Activated B cell treated with CpG ODN at 0.5 μM for 24 hours (primary cell): ENCODE results near the gene PHYH. TPM values are rescaled to one million over a fixed set of nuclear protein-coding genes. Genes with fewer than 3 reads are reported as not detected.
A peak's percentile ranks its signal among the peaks of the same experiment; 100 is the strongest.
"Not testable (repeated sequence)": the region's sequence is repeated elsewhere in the genome, so short reads cannot be mapped to it uniquely, and the experiment has no call there.

ENCODE experiments used
- ATAC-seq: fragments of 200-7000 bp; cut with Tn5 transposase; one replicate; pipeline ENCODE4 v1.10.0; 2021; ENCODE audit warnings: low read depth, mild to moderate bottlenecking, moderate library complexity
- CTCF ChIA-PET: fragments of 350-600 bp; sonication (Branson Sonifier 250); formaldehyde crosslinking; loops from one replicate; lab custom pipeline; 2021; ENCODE audit warnings: antibody characterized with exemption; lab: Charles Lee
- POLR2A ChIA-PET: fragments of 350-600 bp; sonication (Branson Sonifier 250); formaldehyde crosslinking; loops from one replicate; lab custom pipeline; 2021; ENCODE audit warnings: antibody characterized with exemption; lab: Charles Lee
- DNase-seq: peaks from one replicate; pipeline ENCODE4 v3.0.0; 2022
- H3K27ac Mint-ChIP-seq: one replicate; pipeline ENCODE4 v1.8.0; 2020; ENCODE audit warnings: mixed read lengths
- H3K27me3 Mint-ChIP-seq: one replicate; pipeline ENCODE4 v1.8.0; 2021; ENCODE audit warnings: mixed read lengths
- H3K36me3 Mint-ChIP-seq: one replicate; pipeline ENCODE4 v1.8.0; 2021; ENCODE audit warnings: low read depth, mixed read lengths
- H3K4me1 Mint-ChIP-seq: one replicate; pipeline ENCODE4 v1.8.0; 2021; ENCODE audit warnings: mixed read lengths
- H3K4me3 Mint-ChIP-seq: one replicate; pipeline ENCODE4 v1.8.0; 2020; ENCODE audit warnings: mild to moderate bottlenecking, mixed read lengths
- H3K9me3 Mint-ChIP-seq: one replicate; pipeline ENCODE4 v1.8.0; 2020; ENCODE audit warnings: mixed read lengths
- intact Hi-C: fragments of 100-400 bp; cut with micrococcal nuclease; formaldehyde crosslinking; loops from one replicate; pipeline ENCODE4 v1.15.1; 2024
- total RNA-seq: library from RNA; stranded (reverse); gene quantifications from 2 replicates; pipeline ENCODE4 v1.2.3, GENCODE V29; 2022
- TF ChIP-seq, protein P1 (sequence below): fragments of 200-600 bp; IDR thresholded peaks from one replicate; pipeline ENCODE4 v1.8.0; 2022; ENCODE audit warnings: antibody characterized with exemption, mild to moderate bottlenecking

The PHYH gene
- total RNA-seq, 1 donor from 2014 or later, result 10.4 TPM

DNA sequence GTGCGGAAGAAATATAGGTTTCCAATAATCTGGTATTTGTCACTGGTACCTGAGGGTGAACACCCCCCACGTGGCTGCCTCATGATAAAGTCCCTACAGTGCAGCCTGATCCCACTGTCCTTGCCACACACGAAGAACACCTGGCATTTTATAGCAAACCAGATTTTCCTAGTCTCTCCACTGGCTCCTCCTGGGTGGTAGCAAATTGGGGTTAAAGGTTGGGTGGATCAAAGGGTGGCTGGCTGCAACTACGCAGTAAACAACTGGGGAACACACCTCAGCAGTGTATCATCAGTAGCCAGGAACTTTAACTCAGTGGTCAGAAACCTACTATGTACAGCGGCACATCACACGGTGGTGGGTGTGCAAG lies 37.9 kb upstream of the PHYH start:
- no peak overlapping the region for H3K27ac Mint-ChIP-seq

DNA sequence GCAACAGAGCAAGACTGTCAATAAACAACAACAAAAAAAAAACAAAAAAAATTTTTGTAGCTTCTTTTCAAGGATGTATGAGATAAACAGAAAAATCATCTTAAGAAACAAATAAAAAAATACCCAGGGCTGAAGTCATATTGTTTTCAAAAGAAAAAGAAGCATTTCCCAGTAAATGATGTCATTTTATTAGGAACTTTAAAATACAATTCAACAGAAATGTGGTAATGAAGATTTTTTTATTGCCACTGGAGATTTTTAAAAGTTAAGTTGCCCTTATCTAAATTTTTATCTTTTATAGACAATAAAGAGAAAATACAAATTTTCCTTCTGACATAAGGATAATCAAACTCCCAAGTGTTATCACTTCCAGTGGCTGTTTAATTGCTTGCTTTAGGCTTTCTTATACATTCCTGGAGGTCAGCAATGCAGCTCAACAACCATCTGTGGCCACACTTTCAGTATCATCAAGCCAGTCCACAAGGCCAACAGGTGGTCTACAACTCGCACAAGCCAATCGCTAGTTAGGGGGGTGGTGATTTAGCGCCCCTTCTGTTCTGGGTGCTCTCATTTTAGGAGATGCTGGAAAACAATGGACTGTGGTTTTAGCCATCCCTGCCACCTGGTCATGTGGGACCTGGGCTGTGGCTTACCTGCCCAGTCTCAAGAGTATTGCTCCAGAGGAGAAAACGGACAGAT lies 37.4 kb upstream of the PHYH start:
- no peaks in the 10 kb centered on the region for H3K27me3 Mint-ChIP-seq
- CTCF ChIA-PET, result no interaction called here
- H3K36me3 Mint-ChIP-seq, result peaks cover 50% of the 10 kb centered on the region
- no peak for DNase-seq
- POLR2A ChIA-PET, result no interaction called here
- intact Hi-C loops, result no loop called here
- peaks cover 17% of the 10 kb centered on the region for H3K4me1 Mint-ChIP-seq
- TF ChIP-seq, protein P1, sequence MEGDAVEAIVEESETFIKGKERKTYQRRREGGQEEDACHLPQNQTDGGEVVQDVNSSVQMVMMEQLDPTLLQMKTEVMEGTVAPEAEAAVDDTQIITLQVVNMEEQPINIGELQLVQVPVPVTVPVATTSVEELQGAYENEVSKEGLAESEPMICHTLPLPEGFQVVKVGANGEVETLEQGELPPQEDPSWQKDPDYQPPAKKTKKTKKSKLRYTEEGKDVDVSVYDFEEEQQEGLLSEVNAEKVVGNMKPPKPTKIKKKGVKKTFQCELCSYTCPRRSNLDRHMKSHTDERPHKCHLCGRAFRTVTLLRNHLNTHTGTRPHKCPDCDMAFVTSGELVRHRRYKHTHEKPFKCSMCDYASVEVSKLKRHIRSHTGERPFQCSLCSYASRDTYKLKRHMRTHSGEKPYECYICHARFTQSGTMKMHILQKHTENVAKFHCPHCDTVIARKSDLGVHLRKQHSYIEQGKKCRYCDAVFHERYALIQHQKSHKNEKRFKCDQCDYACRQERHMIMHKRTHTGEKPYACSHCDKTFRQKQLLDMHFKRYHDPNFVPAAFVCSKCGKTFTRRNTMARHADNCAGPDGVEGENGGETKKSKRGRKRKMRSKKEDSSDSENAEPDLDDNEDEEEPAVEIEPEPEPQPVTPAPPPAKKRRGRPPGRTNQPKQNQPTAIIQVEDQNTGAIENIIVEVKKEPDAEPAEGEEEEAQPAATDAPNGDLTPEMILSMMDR, result no peak
- no peak for ATAC-seq
- H3K27ac Mint-ChIP-seq, result no peak overlapping the region
- no peaks in the 10 kb centered on the region for H3K9me3 Mint-ChIP-seq
- H3K4me3 Mint-ChIP-seq, result no peak overlapping the region

More for the DNA sequence above, 37.9 kb upstream of the PHYH start:
- no peak overlapping the region for H3K4me3 Mint-ChIP-seq
- ChIA-PET POLR2A (no interaction called here), CTCF (no interaction called here)
- no peaks in the 10 kb centered on the region for H3K27me3 Mint-ChIP-seq
- no peak for ATAC-seq
- H3K36me3 Mint-ChIP-seq, result peaks cover 47% of the 10 kb centered on the region
- TF ChIP-seq, protein P1, result no peak
- H3K4me1 Mint-ChIP-seq, result peaks cover 17% of the 10 kb centered on the region
- no peaks in the 10 kb centered on the region for H3K9me3 Mint-ChIP-seq
- intact Hi-C loops, result no loop called here
- DNase-seq, result no peak

DNA sequence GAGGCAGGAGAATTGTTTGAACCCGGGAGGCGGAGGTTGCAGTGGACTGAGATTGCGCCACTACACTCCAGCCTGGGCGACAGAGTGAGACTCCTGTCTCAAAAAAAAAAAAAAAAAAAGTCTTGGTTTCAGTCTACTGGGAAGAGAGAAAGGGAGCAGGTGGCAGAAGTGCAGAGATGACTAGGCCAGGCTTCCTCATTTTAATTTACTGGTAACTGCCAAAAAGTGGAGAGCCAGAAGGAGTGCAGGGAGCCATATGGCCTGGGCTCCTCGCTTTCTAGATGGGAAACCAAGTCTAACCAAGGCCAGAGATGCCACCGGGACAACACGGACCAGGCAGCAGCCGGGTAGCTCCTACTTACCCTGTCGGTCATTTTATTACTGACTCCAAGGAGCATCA lies 36.0 kb upstream of the PHYH start:
- ATAC-seq (peak; percentile 28), DNase-seq (no peak)
- Mint-ChIP-seq H3K27ac (no peak overlapping the region), H3K36me3 (peaks cover 63% of the 10 kb centered on the region), H3K4me3 (no peak overlapping the region), H3K27me3 (no peaks in the 10 kb centered on the region), H3K9me3 (no peaks in the 10 kb centered on the region), H3K4me1 (peaks cover 14% of the 10 kb centered on the region)
- CTCF ChIA-PET, result no interaction called here
- POLR2A ChIA-PET, result interaction anchor here (0.7 kb wide), 1 partner anchor 878 kb away, joined by 9 read pairs; no protein-coding TSS in a partner anchor
- TF ChIP-seq, protein P1, result no peak
- intact Hi-C loops, result no loop called here

DNA sequence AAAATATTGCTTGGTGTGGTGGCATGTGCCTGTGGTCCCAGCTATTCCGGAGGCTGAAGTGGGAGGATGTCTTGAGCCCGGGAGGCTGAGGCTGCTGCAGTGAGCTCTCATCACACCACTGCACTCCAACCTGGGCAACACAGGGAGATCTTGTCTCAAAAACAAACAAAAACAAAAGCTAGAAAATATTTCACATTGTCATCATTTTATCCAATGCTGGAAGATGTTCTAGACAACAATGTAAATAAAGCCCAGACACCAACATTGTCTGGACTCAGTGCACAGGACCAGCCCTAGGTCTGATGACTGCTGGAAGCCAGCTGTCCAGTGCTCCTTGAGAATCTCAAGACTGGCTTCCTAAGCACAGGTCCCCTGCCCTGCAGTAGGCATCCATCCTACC lies 34.7 kb upstream of the PHYH start:
- Mint-ChIP-seq H3K4me3 (no peak overlapping the region), H3K36me3 (peaks cover 70% of the 10 kb centered on the region), H3K27ac (no peak overlapping the region), H3K27me3 (no peaks in the 10 kb centered on the region), H3K9me3 (no peaks in the 10 kb centered on the region), H3K4me1 (peaks cover 7% of the 10 kb centered on the region)
- ATAC-seq (no peak), DNase-seq (no peak)
- ChIA-PET POLR2A (no interaction called here), CTCF (no interaction called here)
- TF ChIP-seq, protein P1, result no peak
- intact Hi-C loops, result no loop called here

DNA sequence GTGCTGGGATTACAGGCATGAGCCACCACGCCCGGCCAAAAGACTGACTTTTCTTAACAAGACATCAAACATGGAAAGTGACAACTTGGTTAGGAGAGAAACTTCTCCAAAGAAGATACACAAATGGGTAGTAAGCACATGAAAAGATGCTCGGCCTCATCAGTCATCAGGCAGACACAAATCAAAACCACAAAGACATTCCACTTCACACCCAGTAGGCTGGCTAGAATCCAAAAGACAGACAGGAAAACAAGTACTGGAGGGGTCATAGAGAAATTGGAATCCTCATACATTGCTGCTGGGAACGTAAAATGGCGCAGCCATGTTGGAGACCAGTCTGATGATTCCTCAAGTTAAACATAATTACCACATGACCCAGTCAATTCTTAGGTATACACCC lies 31.8 kb upstream of the PHYH start:
- Mint-ChIP-seq H3K27me3 (no peaks in the 10 kb centered on the region), H3K27ac (no peak overlapping the region), H3K36me3 (peaks cover 82% of the 10 kb centered on the region), H3K4me1 (peaks cover 3% of the 10 kb centered on the region), H3K4me3 (no peak overlapping the region), H3K9me3 (no peaks in the 10 kb centered on the region)
- ChIA-PET POLR2A (no interaction called here), CTCF (no interaction called here)
- ATAC-seq, result no peak
- no peak for DNase-seq
- TF ChIP-seq, protein P1, result no peak
- intact Hi-C loops, result no loop called here

DNA sequence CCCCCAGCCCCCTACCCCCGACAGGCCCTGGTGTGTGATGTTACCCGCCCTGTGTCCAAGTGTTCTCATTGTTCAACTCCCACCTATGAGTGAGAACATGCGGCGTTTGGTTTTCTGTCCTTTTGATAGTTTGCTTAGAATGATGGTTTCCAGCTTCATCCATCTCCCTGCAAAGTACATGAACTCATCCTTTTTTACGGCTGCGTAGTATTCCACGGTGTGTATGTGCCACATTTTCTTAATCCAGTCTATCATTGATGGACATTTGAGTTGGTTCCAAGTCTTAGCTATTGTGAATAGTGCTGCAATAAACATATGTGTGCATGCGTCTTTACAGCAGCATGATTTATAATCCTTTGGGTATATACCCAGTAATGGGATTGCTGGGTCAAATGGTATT lies 31.1 kb upstream of the PHYH start:
- POLR2A ChIA-PET, H3K4me1 Mint-ChIP-seq, H3K27me3 Mint-ChIP-seq, H3K4me3 Mint-ChIP-seq, H3K9me3 Mint-ChIP-seq, DNase-seq, intact Hi-C loops, ATAC-seq, H3K27ac Mint-ChIP-seq: not testable (repeated sequence)
- CTCF ChIA-PET, result interaction anchor here (0.8 kb wide), 1 partner anchor 30 kb away, joined by 3 read pairs; no protein-coding TSS in a partner anchor
- H3K36me3 Mint-ChIP-seq, result peaks cover 84% of the 10 kb centered on the region
